K562 (cell line): ENCODE results near the gene CCM2. TPM values are rescaled to one million over a fixed set of nuclear protein-coding genes. Genes with fewer than 3 reads are reported as not detected.

ENCODE experiments used
- ARHGAP35 ChIP-seq: fragments of 450-650 bp; IDR thresholded peaks from 2 replicates; pipeline ENCODE4 v1.6.1; 2018; ENCODE audit not compliant: partially characterized antibody
- BCL6 ChIP-seq: fragments of 250-450 bp; sonication (Bioruptor Pico); IDR thresholded peaks from 2 replicates; pipeline ENCODE4 v1.4.0; 2020
- FOSL1 ChIP-seq: fragments of 200-800 bp; sonication (Bioruptor generic); conservative IDR thresholded peaks from 2 replicates; pipeline ENCODE4 v1.6.1; 2016; ENCODE audit warnings: missing genetic modification characterization, missing compliant biosample characterization
- HIVEP1 ChIP-seq: fragments of 250-450 bp; sonication (Bioruptor Pico); IDR thresholded peaks from 2 replicates; pipeline ENCODE4 v1.4.0; 2020; ENCODE audit warnings: mild to moderate bottlenecking
- KDM4B ChIP-seq, 2 experiments: fragments of 450-650 bp in 1 of 2; sonication (generic) in 1 of 2; IDR thresholded peaks; 2 replicates each; pipeline ENCODE4 v1.6.1; 2016 to 2017; ENCODE audit warnings: borderline replicate concordance in 2 of 2, antibody characterized with exemption in 1 of 2, low read depth in 1 of 2, mild to moderate bottlenecking in 1 of 2
- NFIX ChIP-seq: fragments of 250-450 bp; sonication (Bioruptor Pico); IDR thresholded peaks from 2 replicates; pipeline ENCODE4 v1.4.0; 2020; ENCODE audit warnings: low read depth, mild to moderate bottlenecking, moderate library complexity
- POLR2AphosphoS2 ChIP-seq: IDR thresholded peaks from 2 replicates; pipeline ENCODE4 v1.6.1; 2012; ENCODE audit warnings: low read length, improper control_type of control experiment
- PTBP1 ChIP-seq: fragments of 200-400 bp; formaldehyde crosslinking; IDR thresholded peaks from 2 replicates; pipeline ENCODE4 v1.6.1; 2017; ENCODE audit warnings: low read depth, low read length
- RBM22 ChIP-seq: fragments of 200-400 bp; formaldehyde crosslinking; IDR thresholded peaks from 2 replicates; pipeline ENCODE4 v1.6.1; 2018; ENCODE audit warnings: low read length, low read depth; ENCODE audit not compliant: poor library complexity, severe bottlenecking
- RCOR1 ChIP-seq, 2 experiments: IDR thresholded peaks; 2 replicates each; pipeline ENCODE4 v1.6.1; 2012; ENCODE audit warnings: low read depth in 2 of 2, low read length in 2 of 2, borderline replicate concordance in 1 of 2, improper control_type of control experiment in 1 of 2
- SETDB1 ChIP-seq: IDR thresholded peaks from one replicate; pipeline ENCODE4 v1.6.1; 2012; ENCODE audit warnings: low read length, control low read depth, inconsistent platforms
- ZFP1 ChIP-seq: fragments of 450-650 bp; formaldehyde crosslinking; IDR thresholded peaks from 2 replicates; pipeline ENCODE4 v1.4.0; 2020; ENCODE audit warnings: mild to moderate bottlenecking, mixed read lengths
- ZNF347 ChIP-seq: fragments of 450-650 bp; formaldehyde crosslinking; IDR thresholded peaks from 2 replicates; pipeline ENCODE4 v1.4.0; 2020; ENCODE audit warnings: low read depth, mild to moderate bottlenecking, moderate library complexity
- polyA plus RNA-seq, 8 experiments: library from polyadenylated mRNA; depleted of rRNA in 4 of 8; stranded (reverse) in 5 of 8; unstranded in 3 of 8; fragments of >200 nt; fragmentation: Nextera tagmentation in 2 of 8; fragmentation: Illumina TruSeq in 1 of 8; extraction: Ambion mirVana in 2 of 8; extraction: Trizol in 1 of 8; gene quantifications; 2 replicates each; pipeline versions ENCODE4 v1.2.1 to v1.2.3, GENCODE V29; 2011 to 2014; ENCODE audit warnings: inconsistent platforms in 1 of 8, missing spikeins in 1 of 8
- total RNA-seq, 7 experiments: library from RNA; depleted of rRNA in 6 of 7; stranded (reverse); fragments of >200 nt in 6 of 7; fragmentation: Illumina TruSeq in 2 of 7; extraction: Trizol in 2 of 7; gene quantifications; 2 replicates each; pipeline versions ENCODE4 v1.2.1 to v1.2.3, GENCODE V29; 2011 to 2021; ENCODE audit warnings: low replicate concordance in 1 of 7
- TF ChIP-seq, protein P1 (sequence below): fragments of 450-650 bp; formaldehyde crosslinking; IDR thresholded peaks from 2 replicates; pipeline ENCODE4 v1.4.0; 2020; ENCODE audit warnings: mild to moderate bottlenecking, moderate library complexity
- TF ChIP-seq, protein P2 (sequence below): IDR thresholded peaks from 3 replicates; pipeline ENCODE4 v1.6.1; 2011; ENCODE audit warnings: borderline replicate concordance, mild to moderate bottlenecking; ENCODE audit not compliant: insufficient read length, insufficient read depth

CCM2 gene
- total and polyA plus RNA-seq, 9 of the 15 experiments (the other 6 are each of a cell fraction or from before 2014, with no cell fraction given) = 0.41 to 38.6 (median 25.9) TPM

GRCh38 chr7:45001138-45001694 is 1.2 kb downstream of the CCM2 start (continued):
- TF ChIP-seq, protein P1, sequence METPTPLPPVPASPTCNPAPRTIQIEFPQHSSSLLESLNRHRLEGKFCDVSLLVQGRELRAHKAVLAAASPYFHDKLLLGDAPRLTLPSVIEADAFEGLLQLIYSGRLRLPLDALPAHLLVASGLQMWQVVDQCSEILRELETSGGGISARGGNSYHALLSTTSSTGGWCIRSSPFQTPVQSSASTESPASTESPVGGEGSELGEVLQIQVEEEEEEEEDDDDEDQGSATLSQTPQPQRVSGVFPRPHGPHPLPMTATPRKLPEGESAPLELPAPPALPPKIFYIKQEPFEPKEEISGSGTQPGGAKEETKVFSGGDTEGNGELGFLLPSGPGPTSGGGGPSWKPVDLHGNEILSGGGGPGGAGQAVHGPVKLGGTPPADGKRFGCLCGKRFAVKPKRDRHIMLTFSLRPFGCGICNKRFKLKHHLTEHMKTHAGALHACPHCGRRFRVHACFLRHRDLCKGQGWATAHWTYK = no peak
- TF ChIP-seq ZFP1 (CRISPR knock-in tag) (no peak), HIVEP1 (no peak), BCL6 (CRISPR knock-in tag) (no peak), NFIX (CRISPR knock-in tag) (no peak), RBM22 (no peak), PTBP1 (no peak), ZNF347 (no peak), SETDB1 (no peak), RCOR1 (IDR thresholded peaks at IDR 0.05; ENCODE audit: borderline replicate concordance in 1 of 2, low read depth in 2 of 2, low read length in 2 of 2) (peak in 1 of 2 experiments; percentile 48; a peak in 3 of 4 replicates), POLR2AphosphoS2 (no peak), KDM4B (IDR thresholded peaks at IDR 0.05; ENCODE audit: borderline replicate concordance in 2 of 2, low read depth in 1 of 2) (no peak), FOSL1 (tag) (peak; percentile 48; the same call in 1 of the 2 replicates), ARHGAP35 (no peak)
- TF ChIP-seq, protein P2, sequence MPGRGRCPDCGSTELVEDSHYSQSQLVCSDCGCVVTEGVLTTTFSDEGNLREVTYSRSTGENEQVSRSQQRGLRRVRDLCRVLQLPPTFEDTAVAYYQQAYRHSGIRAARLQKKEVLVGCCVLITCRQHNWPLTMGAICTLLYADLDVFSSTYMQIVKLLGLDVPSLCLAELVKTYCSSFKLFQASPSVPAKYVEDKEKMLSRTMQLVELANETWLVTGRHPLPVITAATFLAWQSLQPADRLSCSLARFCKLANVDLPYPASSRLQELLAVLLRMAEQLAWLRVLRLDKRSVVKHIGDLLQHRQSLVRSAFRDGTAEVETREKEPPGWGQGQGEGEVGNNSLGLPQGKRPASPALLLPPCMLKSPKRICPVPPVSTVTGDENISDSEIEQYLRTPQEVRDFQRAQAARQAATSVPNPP = no peak
